GM10248 (cell line): ENCODE results near the gene KCNC3.
"Not testable (repeated sequence)": the region's sequence is repeated elsewhere in the genome, so short reads cannot be mapped to it uniquely, and the experiment has no call there.

Experiments
- CTCF ChIA-PET: fragments of 300-600 bp; sonication (Branson Sonifier 250); formaldehyde crosslinking; extraction: SDS; loops from one replicate; lab custom pipeline; 2021; ENCODE audit warnings: antibody characterized with exemption; lab: Yijun Ruan, JAX
- POLR2A ChIA-PET: fragments of 350-650 bp; sonication (Branson Sonifier 250); formaldehyde crosslinking; extraction: SDS; loops from one replicate; lab custom pipeline; 2020; ENCODE audit warnings: antibody characterized with exemption; lab: Yijun Ruan, JAX
- DNase-seq: peaks from one replicate; pipeline ENCODE4 v3.0.0; 2012; ENCODE audit errors: extremely low spot score
- CTCF ChIP-seq: IDR thresholded peaks from 2 replicates; pipeline ENCODE4 v1.5.1; 2012; ENCODE audit warnings: mild to moderate bottlenecking, low read depth; ENCODE audit errors: extremely low read depth, missing control alignments, control extremely low read depth

The KCNC3 gene

GRCh38 chr19:50340331-50340730 lies 11.2 kb upstream of the KCNC3 start:
- no peak for DNase-seq
- ChIA-PET POLR2A (interaction anchor here (1.1 to 1.7 kb wide), 2 partner anchors 11 to 24 kb away, joined by 3 to 6 read pairs; partner anchors contain the start of gene KCNC3), CTCF (interaction anchor here (1.4 to 3.8 kb wide), 6 partner anchors 7 to 120 kb away, joined by 3 to 25 read pairs (median 6); partner anchors contain the start of gene KCNC3)
- no peak for TF ChIP-seq CTCF

GRCh38 chr19:50337031-50337430 lies 7.9 kb upstream of the KCNC3 start:
- POLR2A ChIA-PET, DNase-seq: not testable (repeated sequence)
- CTCF ChIA-PET = interaction anchor here (4.8 kb wide), 1 partner anchor 20 kb away, joined by 16 read pairs; no protein-coding TSS in a partner anchor

- CTCF ChIA-PET = interaction anchor here (1.1 to 4.8 kb wide), 3 partner anchors 9 to 23 kb away, joined by 3 to 16 read pairs (median 6); no protein-coding TSS in a partner anchor
- TF ChIP-seq CTCF = no peak
- POLR2A ChIA-PET = no interaction called here
- DNase-seq = no peak
Observed at GRCh38 chr19:50334741-50335421, 5.7 kb upstream of the KCNC3 start.

- TF ChIP-seq CTCF = no peak
- POLR2A ChIA-PET = interaction anchor here (0.6 to 1.4 kb wide), 2 partner anchors 8 to 1939 kb away, joined by 3 to 17 read pairs; no protein-coding TSS in a partner anchor
- CTCF ChIA-PET = interaction anchor here (1.1 to 4.8 kb wide), 5 partner anchors 10 to 203 kb away, joined by 3 to 16 read pairs (median 5); no protein-coding TSS in a partner anchor
- peak; percentile 91 for DNase-seq
Observed at GRCh38 chr19:50333737-50334617, 4.8 kb upstream of the KCNC3 start.

- POLR2A ChIA-PET = interaction anchor here (0.6 to 1.4 kb wide), 2 partner anchors 9 to 1938 kb away, joined by 3 to 17 read pairs; no protein-coding TSS in a partner anchor
- TF ChIP-seq CTCF = no peak
- DNase-seq = peak; percentile 83
- CTCF ChIA-PET = interaction anchor here (1.1 to 4.8 kb wide), 6 partner anchors 8 to 204 kb away, joined by 3 to 16 read pairs (median 5); no protein-coding TSS in a partner anchor
Observed at GRCh38 chr19:50333235-50333736, 4.1 kb upstream of the KCNC3 start.

- no peak for DNase-seq
- no peak for TF ChIP-seq CTCF
- POLR2A ChIA-PET = interaction anchor here (1.4 kb wide), 1 partner anchor 10 kb away, joined by 17 read pairs; no protein-coding TSS in a partner anchor
- CTCF ChIA-PET = interaction anchor here (1.1 to 4.8 kb wide), 4 partner anchors 9 to 25 kb away, joined by 4 to 16 read pairs (median 6); no protein-coding TSS in a partner anchor
Observed at GRCh38 chr19:50332244-50333038, 3.3 kb upstream of the KCNC3 start.
